Osteocyte (in vitro differentiated cells): ENCODE results near the gene ORM1. TPM values are rescaled to one million over a fixed set of nuclear protein-coding genes. Genes with fewer than 3 reads are reported as not detected.

ENCODE experiments used
- DNase-seq: peaks from one replicate; pipeline ENCODE4 v3.0.0; 2021; ENCODE audit warnings: mixed read lengths; ENCODE audit not compliant: unreplicated experiment; ENCODE audit errors: extremely low spot score
- H3K27ac Mint-ChIP-seq: one replicate; pipeline ENCODE4 v1.8.0; 2021; ENCODE audit warnings: mild to moderate bottlenecking, mixed read lengths; ENCODE audit not compliant: unreplicated experiment
- H3K27me3 Mint-ChIP-seq: one replicate; pipeline ENCODE4 v1.8.0; 2021; ENCODE audit warnings: mixed read lengths; ENCODE audit not compliant: unreplicated experiment
- H3K36me3 Mint-ChIP-seq: one replicate; pipeline ENCODE4 v1.8.0; 2021; ENCODE audit warnings: mixed read lengths; ENCODE audit not compliant: unreplicated experiment
- H3K4me1 Mint-ChIP-seq: one replicate; pipeline ENCODE4 v1.8.0; 2021; ENCODE audit warnings: mixed read lengths; ENCODE audit not compliant: unreplicated experiment
- H3K4me3 Mint-ChIP-seq: one replicate; pipeline ENCODE4 v1.8.0; 2021; ENCODE audit warnings: mild to moderate bottlenecking, moderate library complexity, mixed read lengths; ENCODE audit not compliant: unreplicated experiment
- H3K9me3 Mint-ChIP-seq: one replicate; pipeline ENCODE4 v1.8.0; 2021; ENCODE audit warnings: mixed read lengths; ENCODE audit not compliant: unreplicated experiment
- total RNA-seq: library from RNA; stranded (reverse); gene quantifications from 2 replicates; pipeline ENCODE4 v1.2.1, GENCODE V29; 2021
- TF ChIP-seq, protein P1 (sequence below): fragments of 200-600 bp; sonication (generic); IDR thresholded peaks from 2 replicates; pipeline ENCODE4 v1.5.0; 2021; ENCODE audit warnings: antibody characterized with exemption, mild to moderate bottlenecking, moderate library complexity

Gene ORM1
- total RNA-seq, 1 donor from 2014 or later = not detected

DNA sequence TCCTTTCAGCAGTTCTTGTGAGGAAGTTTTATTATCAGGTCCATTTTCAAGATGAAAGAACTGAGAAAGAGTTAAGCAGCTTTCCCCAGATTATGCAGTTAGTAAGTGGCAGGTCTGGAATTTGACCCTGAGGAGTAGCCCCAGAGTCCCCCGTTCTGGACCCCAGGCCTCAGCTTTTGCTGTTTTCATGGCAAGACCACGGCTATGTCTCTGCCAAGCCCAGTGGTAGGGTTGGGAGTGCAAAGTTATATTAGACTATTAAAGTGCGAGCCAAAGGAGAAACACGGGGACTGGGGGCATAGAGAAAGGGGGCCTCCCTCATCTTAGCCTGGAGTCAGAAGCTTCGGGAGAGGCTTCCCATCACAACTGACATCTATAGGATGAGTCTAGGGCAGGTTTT is 19.3 kb upstream of the ORM1 start:
- Mint-ChIP-seq H3K4me3 (no peak overlapping the region), H3K4me1 (no peaks in the 10 kb centered on the region), H3K36me3 (peaks cover 13% of the 10 kb centered on the region)

DNA sequence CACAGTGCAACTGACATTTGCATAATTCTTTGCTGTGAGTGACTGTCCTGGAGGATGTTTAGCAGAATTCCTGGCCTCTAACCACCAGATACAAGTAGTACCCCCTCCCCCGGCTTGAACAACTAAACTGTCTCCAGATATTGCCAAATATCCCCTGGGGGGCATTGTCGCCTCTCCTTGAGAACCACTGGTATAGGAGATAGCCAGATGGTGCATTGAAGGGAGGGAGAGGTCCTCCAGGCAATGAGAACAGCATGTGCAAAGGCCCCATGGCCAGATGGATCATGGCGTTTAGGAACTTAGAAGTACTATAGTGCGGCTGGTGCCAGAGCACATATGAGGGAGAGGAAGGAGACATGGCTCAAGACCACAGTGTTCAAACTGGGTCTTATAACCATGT is 18.9 kb upstream of the ORM1 start:
- Mint-ChIP-seq H3K4me3 (no peak overlapping the region), H3K27me3 (no peaks in the 10 kb centered on the region), H3K4me1 (no peaks in the 10 kb centered on the region), H3K27ac (no peak overlapping the region), H3K9me3 (no peaks in the 10 kb centered on the region), H3K36me3 (peaks cover 9% of the 10 kb centered on the region)
- peak; percentile 56 for DNase-seq
- TF ChIP-seq, protein P1, sequence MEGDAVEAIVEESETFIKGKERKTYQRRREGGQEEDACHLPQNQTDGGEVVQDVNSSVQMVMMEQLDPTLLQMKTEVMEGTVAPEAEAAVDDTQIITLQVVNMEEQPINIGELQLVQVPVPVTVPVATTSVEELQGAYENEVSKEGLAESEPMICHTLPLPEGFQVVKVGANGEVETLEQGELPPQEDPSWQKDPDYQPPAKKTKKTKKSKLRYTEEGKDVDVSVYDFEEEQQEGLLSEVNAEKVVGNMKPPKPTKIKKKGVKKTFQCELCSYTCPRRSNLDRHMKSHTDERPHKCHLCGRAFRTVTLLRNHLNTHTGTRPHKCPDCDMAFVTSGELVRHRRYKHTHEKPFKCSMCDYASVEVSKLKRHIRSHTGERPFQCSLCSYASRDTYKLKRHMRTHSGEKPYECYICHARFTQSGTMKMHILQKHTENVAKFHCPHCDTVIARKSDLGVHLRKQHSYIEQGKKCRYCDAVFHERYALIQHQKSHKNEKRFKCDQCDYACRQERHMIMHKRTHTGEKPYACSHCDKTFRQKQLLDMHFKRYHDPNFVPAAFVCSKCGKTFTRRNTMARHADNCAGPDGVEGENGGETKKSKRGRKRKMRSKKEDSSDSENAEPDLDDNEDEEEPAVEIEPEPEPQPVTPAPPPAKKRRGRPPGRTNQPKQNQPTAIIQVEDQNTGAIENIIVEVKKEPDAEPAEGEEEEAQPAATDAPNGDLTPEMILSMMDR = no peak

More for the DNA sequence above, 19.3 kb upstream of the ORM1 start:
- Mint-ChIP-seq H3K9me3 (no peaks in the 10 kb centered on the region), H3K27ac (no peak overlapping the region), H3K27me3 (no peaks in the 10 kb centered on the region)
- TF ChIP-seq, protein P1 = no peak
- peak; percentile 48 for DNase-seq

DNA sequence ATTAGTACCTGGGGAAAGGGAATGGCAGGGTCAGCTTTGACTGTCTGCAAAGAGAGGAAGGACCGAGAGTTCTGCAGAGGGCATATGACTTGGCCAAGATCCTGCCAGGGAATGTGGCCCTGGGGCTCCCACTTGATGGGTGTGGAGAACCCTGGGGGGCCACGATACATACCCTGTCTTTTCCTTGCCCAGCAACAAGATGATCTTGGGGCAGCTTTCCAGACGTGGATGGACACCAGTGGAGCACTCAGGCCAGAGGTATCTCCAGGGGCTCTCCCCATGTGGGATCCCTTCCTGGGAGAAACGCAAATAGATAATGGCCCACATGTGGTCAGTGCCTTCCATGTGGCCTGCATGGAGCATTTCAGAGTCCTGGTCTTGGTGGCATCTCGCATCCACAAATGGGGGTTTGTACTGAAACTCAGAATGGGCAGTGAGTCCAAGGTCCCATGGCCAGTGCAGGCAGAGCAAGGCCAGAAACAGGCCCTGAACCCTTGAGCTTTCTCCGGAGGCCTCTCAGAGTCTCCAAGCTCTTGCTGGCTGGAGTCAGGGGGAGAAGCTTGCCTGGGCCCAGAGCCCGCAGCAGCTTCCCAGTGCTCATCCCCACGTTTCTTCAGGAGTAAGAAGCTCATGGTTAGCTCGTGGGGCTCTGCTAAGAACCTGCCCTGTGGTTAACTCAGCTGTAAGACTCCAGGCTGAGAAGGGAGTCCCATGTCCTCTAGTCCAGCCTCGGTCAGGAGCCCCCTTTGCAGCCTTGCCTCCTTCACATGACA is 18.3 kb upstream of the ORM1 start:
- H3K4me3 Mint-ChIP-seq = no peak overlapping the region
- DNase-seq = peak; percentile 73
- peaks cover 9% of the 10 kb centered on the region for H3K36me3 Mint-ChIP-seq
- no peak overlapping the region for H3K27ac Mint-ChIP-seq
- H3K9me3 Mint-ChIP-seq = no peaks in the 10 kb centered on the region
- no peaks in the 10 kb centered on the region for H3K4me1 Mint-ChIP-seq
- TF ChIP-seq, protein P1 = no peak
- no peaks in the 10 kb centered on the region for H3K27me3 Mint-ChIP-seq

DNA sequence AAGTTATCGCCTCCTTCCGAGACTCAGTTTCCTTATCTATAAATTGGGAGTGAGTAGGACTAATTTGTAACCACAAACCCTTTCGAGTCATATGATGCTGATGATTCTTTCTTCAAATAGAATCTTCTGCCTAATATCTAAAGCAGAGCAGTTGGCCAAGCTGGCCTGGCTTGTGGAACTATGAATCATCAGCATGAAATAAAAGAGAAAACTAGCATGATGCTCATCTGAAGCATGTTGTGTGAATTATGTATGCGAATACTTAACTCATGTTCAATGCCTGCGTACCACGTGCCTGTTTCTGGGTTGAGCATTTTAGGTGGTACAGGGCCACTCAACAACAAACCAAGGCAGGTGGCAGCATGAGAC is 15.0 kb upstream of the ORM1 start:
- no peak for DNase-seq
- no peaks in the 10 kb centered on the region for H3K9me3 Mint-ChIP-seq
- H3K27me3 Mint-ChIP-seq = no peaks in the 10 kb centered on the region
- no peaks in the 10 kb centered on the region for H3K4me1 Mint-ChIP-seq
- H3K4me3 Mint-ChIP-seq = no peak overlapping the region
- H3K27ac Mint-ChIP-seq = no peak overlapping the region
- TF ChIP-seq, protein P1 = no peak
- H3K36me3 Mint-ChIP-seq = peaks cover 19% of the 10 kb centered on the region

DNA sequence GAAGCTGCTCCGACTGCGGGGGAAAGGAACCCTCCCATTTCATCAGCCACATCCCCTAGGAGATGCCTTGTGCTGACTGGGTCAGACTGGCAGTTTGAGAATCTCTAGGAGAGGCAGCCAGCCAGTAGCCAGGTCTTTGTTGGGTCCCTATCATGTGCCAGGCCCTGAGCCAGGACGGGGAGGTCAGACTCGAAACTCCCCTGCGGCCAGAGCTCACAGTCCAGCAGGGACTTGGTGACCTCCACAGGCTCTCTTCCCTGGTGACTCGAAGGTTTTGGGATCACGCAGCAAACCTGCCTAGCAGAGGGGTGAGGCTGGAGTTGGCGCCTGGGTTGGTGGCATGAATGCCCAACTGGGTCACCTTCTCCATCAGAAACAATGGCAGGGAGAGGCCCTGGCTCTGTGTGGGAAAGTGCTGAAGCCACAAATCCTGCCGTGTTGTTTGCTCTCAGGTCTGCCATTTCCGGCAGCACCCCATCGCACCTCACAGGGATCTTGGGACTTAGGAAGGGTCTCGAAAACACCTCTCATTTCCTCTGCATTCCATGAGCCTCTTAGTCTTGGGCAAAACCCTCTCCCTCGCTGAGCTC is 14.4 kb upstream of the ORM1 start:
- peak; percentile 82 for DNase-seq

More for the DNA sequence above, 14.4 kb upstream of the ORM1 start:
- Mint-ChIP-seq H3K4me1 (no peaks in the 10 kb centered on the region), H3K36me3 (peaks cover 19% of the 10 kb centered on the region), H3K9me3 (no peaks in the 10 kb centered on the region), H3K27ac (no peak overlapping the region), H3K4me3 (no peak overlapping the region), H3K27me3 (no peaks in the 10 kb centered on the region)
- TF ChIP-seq, protein P1 = no peak
